ENCODE results near the gene MRPL21. TPM values are rescaled to one million over a fixed set of nuclear protein-coding genes. Genes with fewer than 3 reads are reported as not detected.

The MRPL21 gene
- total RNA-seq, 1 experiment from 2014 or later, result 82.3 TPM

DNA sequence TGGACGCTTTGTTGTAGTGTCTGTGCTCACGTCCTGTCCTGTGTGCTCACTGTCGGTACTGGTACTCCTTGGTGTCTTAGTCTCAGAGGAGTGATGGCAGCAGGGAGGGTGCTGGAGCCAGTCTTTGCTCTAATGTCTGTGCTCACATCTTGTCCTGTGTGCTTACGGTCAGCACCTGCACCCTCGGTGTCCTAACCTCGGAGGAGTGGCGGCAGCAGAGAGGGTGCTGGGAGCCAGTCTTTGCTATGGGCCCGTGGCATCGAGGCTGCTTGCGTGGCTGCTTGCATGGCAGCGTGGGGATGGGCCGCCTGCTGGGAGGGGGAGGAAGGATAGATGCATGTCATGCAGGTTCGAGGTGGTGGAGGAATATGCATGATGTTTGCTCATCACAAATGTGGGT is 12.8 kb upstream of the MRPL21 start:
- no peak for DNase-seq (ENCODE audit: low spot score)
- TF ChIP-seq ZNF423 (CRISPR knock-in tag; IDR thresholded peaks at IDR 0.05) (no peak), HMGA2 (CRISPR knock-in tag; IDR thresholded peaks at IDR 0.05) (no peak), ZNF138 (CRISPR knock-in tag; conservative IDR thresholded peaks at IDR 0.05) (no peak), CBFB (CRISPR knock-in tag; IDR thresholded peaks at IDR 0.05; ENCODE audit: low read depth) (no peak), NR2C2 (CRISPR knock-in tag; IDR thresholded peaks at IDR 0.05) (no peak), ZNF512 (CRISPR knock-in tag; IDR thresholded peaks at IDR 0.05; ENCODE audit: borderline replicate concordance) (no peak), ZNF232 (CRISPR knock-in tag; IDR thresholded peaks at IDR 0.05) (no peak), FOXP4 (CRISPR knock-in tag; IDR thresholded peaks at IDR 0.05) (no peak), USF2 (CRISPR knock-in tag; IDR thresholded peaks at IDR 0.05) (no peak), NR3C1 (CRISPR knock-in tag; conservative IDR thresholded peaks at IDR 0.05; ENCODE audit: low read depth) (no peak), JAZF1 (CRISPR knock-in tag; IDR thresholded peaks at IDR 0.05) (no peak), KAT7 (CRISPR knock-in tag; IDR thresholded peaks at IDR 0.05; ENCODE audit: borderline replicate concordance) (no peak), E2F1 (CRISPR knock-in tag; IDR thresholded peaks at IDR 0.05) (no peak)
- TF ChIP-seq, protein P1, sequence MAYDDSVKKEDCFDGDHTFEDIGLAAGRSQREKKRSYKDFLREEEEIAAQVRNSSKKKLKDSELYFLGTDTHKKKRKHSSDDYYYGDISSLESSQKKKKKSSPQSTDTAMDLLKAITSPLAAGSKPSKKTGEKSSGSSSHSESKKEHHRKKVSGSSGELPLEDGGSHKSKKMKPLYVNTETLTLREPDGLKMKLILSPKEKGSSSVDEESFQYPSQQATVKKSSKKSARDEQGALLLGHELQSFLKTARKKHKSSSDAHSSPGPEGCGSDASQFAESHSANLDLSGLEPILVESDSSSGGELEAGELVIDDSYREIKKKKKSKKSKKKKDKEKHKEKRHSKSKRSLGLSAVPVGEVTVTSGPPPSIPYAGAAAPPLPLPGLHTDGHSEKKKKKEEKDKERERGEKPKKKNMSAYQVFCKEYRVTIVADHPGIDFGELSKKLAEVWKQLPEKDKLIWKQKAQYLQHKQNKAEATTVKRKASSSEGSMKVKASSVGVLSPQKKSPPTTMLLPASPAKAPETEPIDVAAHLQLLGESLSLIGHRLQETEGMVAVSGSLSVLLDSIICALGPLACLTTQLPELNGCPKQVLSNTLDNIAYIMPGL (CRISPR knock-in tag; IDR thresholded peaks at IDR 0.05), result no peak
- TF ChIP-seq, protein P2, sequence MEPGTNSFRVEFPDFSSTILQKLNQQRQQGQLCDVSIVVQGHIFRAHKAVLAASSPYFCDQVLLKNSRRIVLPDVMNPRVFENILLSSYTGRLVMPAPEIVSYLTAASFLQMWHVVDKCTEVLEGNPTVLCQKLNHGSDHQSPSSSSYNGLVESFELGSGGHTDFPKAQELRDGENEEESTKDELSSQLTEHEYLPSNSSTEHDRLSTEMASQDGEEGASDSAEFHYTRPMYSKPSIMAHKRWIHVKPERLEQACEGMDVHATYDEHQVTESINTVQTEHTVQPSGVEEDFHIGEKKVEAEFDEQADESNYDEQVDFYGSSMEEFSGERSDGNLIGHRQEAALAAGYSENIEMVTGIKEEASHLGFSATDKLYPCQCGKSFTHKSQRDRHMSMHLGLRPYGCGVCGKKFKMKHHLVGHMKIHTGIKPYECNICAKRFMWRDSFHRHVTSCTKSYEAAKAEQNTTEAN (CRISPR knock-in tag; IDR thresholded peaks at IDR 0.05), result no peak
- TF ChIP-seq, protein P3, sequence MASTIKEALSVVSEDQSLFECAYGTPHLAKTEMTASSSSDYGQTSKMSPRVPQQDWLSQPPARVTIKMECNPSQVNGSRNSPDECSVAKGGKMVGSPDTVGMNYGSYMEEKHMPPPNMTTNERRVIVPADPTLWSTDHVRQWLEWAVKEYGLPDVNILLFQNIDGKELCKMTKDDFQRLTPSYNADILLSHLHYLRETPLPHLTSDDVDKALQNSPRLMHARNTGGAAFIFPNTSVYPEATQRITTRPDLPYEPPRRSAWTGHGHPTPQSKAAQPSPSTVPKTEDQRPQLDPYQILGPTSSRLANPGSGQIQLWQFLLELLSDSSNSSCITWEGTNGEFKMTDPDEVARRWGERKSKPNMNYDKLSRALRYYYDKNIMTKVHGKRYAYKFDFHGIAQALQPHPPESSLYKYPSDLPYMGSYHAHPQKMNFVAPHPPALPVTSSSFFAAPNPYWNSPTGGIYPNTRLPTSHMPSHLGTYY (CRISPR knock-in tag; IDR thresholded peaks at IDR 0.05), result no peak
- TF ChIP-seq, protein P4, sequence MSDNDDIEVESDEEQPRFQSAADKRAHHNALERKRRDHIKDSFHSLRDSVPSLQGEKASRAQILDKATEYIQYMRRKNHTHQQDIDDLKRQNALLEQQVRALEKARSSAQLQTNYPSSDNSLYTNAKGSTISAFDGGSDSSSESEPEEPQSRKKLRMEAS (CRISPR knock-in tag; IDR thresholded peaks at IDR 0.05), result no peak
- CTCF ChIA-PET, result no interaction called here
- H3K9me3 Mint-ChIP-seq, result no peaks in the 10 kb centered on the region
- H3K36me3 Mint-ChIP-seq, result peaks cover 57% of the 10 kb centered on the region
- no peak overlapping the region for H3K4me3 Mint-ChIP-seq
- ATAC-seq, result no peak
- H3K4me1 Mint-ChIP-seq, result no peaks in the 10 kb centered on the region
- POLR2A ChIA-PET, result no interaction called here
- no peaks in the 10 kb centered on the region for H3K27me3 Mint-ChIP-seq (ENCODE audit: low read depth)
- H3K27ac Mint-ChIP-seq, result no peak overlapping the region
